HG02840 (cell line): ENCODE measurements around the gene SYCE1.
"Not testable (repeated sequence)": the region's sequence is repeated elsewhere in the genome, so short reads cannot be mapped to it uniquely, and the experiment has no call there.

Source experiments
- ATAC-seq: cut with Tn5 transposase; IDR thresholded peaks from one replicate; pipeline ENCODE4 v1.9.1; 2021; ENCODE audit warnings: mild to moderate bottlenecking, moderate library complexity, moderate number of reproducible peaks; ENCODE audit not compliant: unreplicated experiment, low FRiP score

SYCE1 gene

DNA sequence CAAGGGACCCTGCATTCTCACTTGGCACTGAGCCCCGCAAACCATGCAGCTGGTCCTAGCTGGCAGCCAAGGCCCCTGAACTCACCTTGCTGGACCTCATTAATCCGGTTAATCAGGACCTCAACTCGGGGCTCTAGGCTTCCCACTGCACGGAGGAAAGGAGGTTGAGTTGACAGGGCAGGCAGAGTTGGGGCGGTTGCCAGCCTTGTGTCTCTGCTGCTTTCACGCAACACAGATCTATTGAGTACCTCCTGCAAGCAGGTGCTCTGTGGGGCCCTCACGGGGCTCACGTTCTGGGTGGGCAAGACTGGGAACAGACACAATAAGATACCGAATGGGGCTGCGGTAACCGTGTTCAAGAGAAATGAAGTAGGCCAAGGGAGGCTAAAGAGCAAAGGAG is 6.2 kb downstream of the SYCE1 start:
- ATAC-seq: no peak

DNA sequence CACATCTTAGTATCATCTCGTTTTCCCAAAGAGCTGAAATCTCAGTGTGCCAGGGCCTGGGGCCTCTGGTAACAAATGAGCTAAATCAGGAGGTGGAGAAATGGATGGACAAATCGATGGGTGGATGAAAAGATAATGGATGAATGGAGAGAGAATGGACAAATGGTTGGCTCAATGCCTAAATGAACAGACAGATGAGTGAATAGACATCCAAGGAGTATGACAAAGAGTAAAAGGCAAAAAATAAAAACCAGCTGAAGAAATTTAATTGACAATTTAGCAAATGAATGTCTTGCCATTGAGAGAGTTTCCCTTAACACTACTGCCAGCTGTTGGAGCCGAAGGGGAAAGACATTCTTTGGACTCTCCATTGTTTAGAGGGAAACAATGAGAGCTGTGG is 8.0 kb downstream of the SYCE1 start:
- ATAC-seq: no peak

DNA sequence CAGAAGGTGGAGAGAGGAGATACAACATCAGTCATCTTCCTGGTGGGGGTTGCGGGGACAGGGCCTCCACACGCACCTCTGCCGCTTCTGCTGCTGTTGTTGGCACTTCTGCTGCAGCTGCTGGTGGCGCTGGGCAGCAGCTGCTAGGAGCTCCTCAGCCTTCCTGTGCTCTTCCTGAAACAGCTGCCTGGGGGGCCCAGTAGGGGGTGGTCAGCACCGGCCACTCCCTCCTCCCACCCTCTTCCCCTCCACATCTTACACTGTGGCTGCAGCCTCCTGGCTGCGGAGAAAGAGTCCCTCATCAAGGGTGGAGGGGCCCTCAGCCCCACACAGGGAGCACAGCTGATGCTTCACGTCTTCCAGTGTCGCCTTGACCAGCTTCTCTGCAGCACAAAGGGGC is 9.9 kb downstream of the SYCE1 start:
- no peak for ATAC-seq

DNA sequence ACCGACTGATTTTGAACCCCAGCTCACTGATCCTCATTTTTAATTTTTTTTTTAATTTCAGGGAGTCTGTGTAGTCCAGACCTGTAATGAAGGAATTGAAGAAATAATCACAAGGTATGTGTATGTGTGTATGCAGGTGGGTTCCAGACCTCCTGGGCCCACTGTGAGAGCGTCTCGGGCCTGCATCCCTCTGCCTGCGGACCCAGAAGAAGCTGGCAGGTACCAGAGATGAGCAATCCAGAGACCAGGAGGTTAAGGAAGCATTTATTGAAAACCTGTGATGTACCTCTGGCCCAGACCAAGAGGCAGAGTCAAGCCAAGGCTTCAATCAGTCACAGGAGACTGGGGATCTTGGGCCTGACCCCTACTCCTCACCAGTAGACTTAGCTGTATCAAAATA is 10.8 kb downstream of the SYCE1 start:
- no peak for ATAC-seq

DNA sequence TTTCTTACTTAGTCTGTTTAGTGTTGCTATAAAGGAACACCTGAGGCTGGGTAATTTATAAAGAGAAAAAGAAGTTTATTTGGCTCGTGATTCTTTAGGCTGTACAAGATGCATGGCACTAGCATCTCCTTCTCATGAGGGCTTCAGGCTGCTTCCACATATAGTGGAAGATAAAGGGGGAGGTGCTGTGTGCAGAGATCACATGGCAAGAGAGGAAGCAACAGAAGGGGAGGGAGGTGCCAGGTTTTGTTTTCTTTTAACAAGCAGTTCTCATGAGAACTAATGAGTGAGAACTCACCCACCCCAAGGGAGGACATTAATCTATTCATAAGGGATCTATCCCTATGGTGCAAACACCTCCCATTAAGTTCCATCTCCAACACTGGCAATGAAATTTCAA is 20.9 kb downstream of the SYCE1 start:
- ATAC-seq: no peak

DNA sequence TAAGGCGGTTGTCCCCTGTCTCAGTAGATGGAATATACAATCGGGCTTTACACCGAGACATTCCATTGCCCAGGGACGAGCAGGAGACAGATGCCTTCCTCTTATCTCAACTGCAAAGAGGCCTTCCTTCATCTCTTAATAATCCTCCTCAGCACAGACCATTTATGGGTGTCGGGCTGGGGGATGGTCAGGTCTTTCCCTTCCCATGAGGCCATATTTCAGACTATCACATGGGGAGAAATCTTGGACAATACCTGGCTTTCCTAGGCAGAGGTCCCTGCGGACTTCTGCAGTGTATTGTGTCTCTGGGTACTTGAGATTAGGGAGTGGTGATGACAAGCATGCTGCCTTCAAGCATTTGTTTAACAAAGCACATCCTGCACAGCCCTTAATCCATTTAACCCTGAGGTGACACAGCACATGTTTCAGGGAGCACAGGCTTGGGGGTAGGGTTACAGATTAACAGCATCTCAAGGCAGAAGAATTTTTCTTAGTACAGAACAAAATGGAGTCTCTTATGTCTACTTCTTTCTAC is 23.9 kb downstream of the SYCE1 start:
- ATAC-seq: not testable (repeated sequence)

DNA sequence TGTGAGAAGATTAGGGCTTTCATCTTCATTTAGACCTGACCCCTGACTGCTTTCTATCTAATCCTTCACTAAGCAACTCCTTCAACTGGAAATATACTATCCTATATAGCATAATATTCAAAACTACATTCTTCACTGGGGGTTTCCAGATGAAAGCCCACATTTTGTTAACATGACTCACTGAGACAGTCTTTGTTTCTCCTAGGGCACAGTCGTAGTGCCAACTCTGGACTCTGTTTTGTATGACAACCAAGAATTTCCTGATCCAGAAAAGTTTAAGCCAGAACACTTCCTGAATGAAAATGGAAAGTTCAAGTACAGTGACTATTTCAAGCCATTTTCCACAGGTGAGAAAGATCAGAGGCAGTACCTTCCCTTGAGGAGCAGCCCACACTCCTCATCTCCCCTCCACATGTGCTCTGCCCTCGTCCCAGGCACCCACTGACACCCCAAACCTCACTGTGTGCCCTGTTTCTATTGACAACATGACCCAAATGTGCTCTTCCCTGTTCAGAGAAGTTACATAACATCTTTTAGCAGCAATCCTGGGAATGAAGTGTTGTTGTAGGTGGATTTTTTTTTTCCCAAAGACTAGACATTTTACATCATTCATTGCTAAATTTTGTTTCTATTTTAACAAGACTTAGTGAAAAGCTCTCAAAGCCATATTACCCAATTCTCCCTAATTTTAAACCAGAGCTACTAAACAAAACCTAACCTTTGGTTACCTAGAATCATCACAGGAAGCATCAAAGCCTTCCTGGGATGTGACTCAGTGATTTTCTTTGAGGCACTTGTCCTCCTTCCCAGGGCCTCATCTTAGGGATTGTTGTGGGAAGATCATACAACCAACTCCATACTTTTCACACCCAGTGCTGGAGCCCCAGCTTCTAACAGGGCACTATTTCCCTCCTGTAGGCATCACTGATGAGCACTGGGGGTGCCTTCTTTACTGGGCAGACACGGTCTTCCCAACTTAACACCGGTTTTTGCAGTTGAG is 27.5 kb downstream of the SYCE1 start:
- no peak for ATAC-seq

DNA sequence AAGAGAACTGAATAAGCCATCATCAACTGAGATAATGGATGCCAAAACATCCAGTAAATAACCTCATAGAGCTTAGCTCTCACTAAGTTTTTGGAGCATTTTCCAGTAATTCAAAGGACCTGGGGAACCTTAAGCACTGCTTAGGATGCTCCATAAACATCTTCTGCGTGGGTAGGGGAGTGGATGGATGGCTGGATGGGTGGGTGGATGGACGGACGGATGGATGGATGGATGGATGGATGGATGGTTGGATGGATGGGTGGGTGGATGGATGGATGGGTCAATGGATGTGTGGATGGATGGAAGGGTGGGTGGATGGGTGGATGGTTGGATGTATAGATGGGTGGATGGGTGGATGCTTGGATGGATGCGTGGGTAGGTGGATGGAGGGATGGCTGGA is 29.2 kb downstream of the SYCE1 start:
- ATAC-seq: no peak

DNA sequence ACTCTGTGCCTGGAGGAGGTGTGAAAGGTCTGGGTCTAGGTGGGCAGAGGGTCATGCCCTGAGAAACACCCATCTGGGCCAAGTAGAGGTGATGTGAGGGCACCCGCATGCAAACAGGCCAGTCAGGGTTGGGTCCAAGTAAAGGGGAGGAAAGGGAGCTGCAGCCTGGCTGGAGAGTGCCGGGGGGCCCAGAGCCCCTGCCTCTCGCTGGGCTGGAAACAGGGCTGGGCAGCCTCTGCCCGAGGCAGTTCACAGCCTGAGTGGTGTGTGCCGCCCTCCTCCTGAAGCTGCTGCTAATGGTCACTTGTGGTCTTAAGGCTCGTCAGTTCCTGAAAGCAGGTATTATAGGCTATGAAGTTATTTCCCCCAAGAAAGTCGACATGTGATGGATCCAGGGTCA is 31.0 kb downstream of the SYCE1 start:
- no peak for ATAC-seq

DNA sequence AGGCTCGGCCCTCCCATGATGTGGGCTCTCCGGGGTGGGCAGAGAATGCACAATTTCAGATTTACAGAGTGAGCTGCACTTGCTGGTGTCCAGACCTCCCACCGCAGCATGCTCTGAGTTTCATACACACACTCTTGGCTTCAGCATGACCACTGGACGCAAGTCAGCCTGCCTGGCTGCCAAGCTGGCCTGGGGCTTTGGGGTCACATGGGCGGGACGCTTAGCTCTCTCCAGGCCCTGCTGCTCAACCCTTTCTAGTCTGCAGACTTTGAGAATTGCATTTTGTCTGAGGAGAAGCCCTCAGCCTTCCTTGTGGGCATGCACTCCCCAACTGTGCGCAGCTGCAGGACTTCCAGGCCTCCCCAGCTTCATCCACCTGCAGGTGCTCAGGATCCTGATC is 32.5 kb downstream of the SYCE1 start:
- no peak for ATAC-seq

DNA sequence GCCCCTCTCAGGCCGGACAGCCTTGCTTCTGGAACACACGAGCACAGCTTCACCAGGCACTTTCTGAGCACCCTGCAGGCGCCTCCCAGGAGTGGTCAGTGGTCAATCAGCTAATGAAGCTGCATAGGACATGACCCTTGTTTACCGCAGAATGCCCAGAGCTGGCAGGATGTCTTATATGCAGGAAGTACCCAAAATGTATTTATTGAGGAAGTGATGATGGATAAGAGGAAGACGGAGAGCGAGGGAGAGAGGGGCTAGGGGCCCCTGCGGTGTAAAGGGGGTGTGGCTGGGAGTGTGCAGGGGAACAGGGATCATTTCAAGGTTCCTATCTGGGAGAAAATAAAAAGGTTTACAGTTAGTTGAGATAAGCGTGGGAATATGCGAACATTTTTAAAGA is 34.9 kb downstream of the SYCE1 start:
- ATAC-seq: no peak

DNA sequence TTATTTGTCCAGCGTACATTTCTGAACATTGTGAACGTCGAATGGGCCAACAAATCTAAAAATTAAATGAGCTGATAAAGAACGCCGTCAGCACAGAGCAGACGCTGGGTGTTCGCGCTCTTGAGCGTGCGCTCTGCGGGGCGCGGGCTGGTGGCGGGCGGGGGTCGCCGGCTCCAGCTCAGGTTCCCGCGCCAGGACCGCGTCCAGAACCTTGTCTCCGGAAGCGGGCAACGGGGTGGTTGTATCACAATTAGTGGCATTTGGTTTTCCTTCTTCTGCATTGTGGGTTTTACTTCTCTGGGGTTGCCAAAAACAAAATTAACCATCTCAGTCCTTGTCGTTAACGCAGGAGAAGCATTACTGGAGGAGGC is 35.8 kb downstream of the SYCE1 start:
- ATAC-seq: no peak

DNA sequence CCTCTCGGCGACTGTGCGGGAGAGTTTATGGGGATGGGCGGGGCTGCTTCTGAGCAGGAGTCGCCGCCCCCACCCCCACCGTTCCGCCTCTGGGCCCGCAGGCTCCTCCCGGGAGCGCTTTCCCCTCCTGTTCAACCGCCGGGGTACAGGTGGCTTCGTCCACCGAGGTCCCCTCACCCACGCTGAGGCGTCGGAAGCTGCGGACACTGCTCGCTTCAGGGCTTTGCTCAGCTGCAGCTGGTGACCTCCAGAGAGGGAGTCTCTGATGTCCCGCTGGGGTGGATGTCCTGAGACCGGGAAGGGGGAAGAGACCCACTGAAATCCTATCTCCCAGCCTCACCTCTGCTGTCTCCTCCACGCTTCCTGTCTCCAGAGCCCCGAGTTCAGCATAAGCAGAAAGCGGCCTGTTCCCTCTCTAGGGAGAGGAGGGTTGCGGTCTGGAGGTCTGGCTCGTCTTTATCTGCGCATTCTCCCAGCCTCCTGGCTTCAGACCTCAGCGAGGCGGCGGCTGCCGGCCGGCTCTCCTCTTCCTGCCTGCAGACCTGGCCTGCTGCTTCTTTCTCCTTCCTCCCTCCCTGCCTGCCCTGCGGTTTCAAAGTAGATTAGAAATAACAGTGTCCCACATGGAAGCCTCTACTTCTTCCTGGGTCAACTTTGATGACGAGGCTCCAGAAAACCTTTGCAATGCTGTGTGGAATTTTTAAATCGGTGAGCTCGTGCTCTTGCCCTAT is 36.4 kb downstream of the SYCE1 start:
- ATAC-seq: no peak

DNA sequence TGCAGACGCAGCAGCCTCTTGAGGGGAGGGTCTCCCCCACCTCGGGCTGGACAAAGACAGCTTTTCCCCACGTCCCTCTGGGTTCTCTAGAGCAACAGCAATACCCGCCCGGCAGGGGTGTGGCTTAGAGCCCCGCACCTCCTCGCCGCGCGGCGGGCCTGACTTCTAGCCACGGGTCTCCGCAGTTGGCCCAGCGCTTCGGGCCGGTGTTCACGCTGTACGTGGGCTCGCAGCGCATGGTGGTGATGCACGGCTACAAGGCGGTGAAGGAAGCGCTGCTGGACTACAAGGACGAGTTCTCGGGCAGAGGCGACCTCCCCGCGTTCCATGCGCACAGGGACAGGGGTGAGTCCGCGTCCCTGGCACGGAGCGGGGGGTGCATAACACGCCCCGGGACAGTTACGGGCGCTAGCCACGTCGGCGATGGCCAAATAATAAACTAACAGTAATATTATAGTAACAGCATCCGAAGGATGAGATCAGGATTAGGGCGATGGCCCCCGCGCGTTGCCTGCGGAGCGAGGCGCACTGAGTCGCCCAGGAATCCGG is 37.0 kb downstream of the SYCE1 start:
- no peak for ATAC-seq

DNA sequence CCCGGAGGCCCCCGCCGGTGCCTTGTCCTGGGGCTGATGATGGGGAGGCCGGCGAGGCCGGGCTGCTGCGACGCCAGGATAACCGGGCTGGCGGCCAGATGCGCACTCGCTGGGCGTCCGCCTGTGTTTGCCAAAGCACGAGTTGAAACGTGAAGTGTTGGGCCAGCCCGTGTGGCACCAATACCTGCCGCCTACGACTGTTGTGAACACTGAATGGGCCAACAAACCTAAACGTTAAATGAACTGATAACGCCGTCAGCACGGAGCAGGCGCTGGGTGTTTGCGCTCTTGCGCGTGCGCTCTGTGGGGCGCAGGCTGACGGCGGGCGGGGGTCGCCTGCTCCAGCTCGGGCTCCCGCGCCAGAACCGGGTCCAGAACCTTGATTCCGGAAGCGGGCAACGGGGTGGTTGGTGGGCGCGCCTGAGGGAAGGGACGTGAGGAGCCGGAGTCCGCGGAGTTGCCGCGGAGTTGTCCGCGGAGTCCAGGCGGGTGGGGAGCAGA is 37.6 kb downstream of the SYCE1 start:
- no peak for ATAC-seq

DNA sequence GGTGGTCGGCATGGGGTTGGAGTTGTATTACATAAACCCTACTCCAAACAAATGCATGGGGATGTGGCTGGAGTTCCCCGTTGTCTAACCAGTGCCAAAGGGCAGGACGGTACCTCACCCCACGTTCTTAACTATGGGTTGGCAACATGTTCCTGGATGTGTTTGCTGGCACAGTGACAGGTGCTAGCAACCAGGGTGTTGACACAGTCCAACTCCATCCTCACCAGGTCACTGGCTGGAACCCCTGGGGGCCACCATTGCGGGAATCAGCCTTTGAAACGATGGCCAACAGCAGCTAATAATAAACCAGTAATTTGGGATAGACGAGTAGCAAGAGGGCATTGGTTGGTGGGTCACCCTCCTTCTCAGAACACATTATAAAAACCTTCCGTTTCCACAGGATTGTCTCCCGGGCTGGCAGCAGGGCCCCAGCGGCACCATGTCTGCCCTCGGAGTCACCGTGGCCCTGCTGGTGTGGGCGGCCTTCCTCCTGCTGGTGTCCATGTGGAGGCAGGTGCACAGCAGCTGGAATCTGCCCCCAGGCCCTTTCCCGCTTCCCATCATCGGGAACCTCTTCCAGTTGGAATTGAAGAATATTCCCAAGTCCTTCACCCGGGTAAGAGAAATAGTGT is 38.3 kb downstream of the SYCE1 start, which contains the start of gene CYP2E1:
CYP2E1 (plus strand) TSS at position 407 of the 632 bp plus-strand sequence; CDS start at position 440, 33 bp downstream.
- no peak for ATAC-seq

DNA sequence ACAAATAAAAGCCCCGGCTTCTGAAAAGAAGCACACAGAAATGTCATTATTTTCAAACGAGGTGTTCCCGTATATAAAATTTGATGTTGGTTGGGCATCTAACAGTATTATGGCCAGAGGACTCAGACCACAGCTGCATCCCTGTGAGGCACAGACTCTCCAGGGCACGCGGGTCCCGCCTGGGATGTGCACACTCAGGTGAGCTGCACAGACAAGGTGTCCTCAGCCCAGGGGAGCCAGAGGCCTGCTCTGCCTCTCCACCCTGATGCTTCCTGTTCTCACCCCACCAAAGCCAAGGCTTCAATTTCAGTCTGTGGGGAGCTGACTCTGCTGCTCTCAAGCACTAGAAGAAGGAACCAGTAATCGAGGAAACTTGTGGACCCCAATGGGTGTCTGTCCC is 39.9 kb downstream of the SYCE1 start:
- ATAC-seq: no peak

DNA sequence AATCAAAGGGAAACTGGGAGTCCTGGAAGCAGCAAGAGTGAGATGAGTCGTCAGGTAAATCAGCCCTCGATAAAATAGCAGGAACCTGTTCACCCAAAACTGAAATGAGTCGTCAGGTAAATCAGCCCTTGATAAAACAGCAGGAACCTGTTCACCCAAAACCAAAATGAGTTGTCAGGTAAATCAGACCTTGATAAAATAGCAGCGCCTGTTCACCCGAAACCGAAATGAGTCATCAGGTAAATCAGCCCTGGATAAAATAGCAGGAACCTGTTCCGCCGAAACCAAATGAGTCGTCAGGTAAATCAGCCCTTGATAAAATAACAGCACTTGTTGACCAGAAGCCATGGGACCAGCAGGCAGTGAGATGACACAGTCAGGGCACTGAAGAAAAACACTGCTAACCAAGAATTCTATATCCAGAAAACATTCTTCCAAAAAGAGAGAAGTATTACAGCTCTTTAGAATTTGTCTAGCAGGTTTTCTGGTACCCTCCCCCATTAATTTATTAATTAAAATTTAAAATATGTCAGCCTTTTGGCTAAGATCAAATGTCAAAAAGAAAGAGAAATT is 41.7 kb downstream of the SYCE1 start:
- ATAC-seq: no peak

DNA sequence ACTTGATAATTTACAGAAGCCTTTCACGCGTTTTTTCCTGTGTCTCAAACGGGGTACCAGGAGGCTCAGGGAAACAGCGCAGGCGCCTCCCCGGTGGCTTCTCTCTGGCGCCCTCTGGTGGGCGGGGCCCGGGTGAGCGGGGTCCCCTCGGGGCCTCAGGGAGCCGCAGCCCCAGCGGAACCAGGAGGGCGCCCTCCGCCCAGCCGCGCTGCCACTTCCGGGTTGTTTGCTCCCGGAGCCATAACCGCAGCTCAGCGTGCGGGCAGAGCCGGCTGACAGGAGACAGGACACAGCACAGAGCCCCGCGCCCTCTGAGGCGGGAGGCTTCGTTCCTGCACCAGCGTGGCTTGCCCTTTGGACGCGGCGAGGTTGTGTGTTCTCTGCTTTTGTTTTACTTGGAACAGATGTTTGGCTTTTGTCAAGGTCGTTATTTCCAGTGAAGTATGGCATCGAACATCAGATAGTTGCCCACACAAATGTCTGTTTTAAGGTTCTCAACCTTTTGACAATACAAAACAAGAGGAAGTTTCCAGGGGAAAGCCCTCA is 45.1 kb downstream of the SYCE1 start:
- ATAC-seq: no peak

DNA sequence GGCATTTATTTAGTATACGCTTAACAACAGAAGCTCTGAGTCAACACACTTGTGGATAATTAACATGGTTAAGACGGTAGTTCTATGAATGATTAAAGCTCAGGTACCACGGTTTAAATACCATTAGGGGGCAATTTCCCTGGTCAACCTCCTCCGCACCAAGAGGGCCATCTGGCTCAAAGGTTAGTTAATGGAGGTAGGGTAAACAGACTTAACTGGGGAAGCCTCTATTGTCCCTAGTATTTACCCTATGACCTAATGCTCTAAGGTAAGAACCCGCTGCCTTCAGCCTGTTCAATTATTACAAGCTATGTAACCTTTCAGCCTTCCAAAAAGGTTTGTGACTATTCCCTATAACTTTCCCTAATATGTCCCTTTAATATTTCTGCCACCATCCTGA is 46.9 kb downstream of the SYCE1 start:
- not testable (repeated sequence) for ATAC-seq
